CD4-positive, alpha-beta memory T cell (primary cell): ENCODE measurements around the gene DOCK9. TPM values are rescaled to one million over a fixed set of nuclear protein-coding genes. Genes with fewer than 3 reads are reported as not detected.

Source experiments
- CTCF ChIA-PET: fragments of 350-600 bp; sonication (Branson Sonifier 250); formaldehyde crosslinking; loops from one replicate; lab custom pipeline; 2021; ENCODE audit warnings: inconsistent platforms; ENCODE audit not compliant: partially characterized antibody; lab: Charles Lee
- POLR2A ChIA-PET: fragments of 350-600 bp; sonication (Branson Sonifier 250); formaldehyde crosslinking; loops from one replicate; lab custom pipeline; 2021; ENCODE audit not compliant: partially characterized antibody; lab: Charles Lee
- DNase-seq, 5 donors: peaks; one replicate each; pipeline versions ENCODE4 v3.0.0 to v3.0.0-alpha.2; 2020 to 2022; ENCODE audit warnings: mixed read lengths in 1 of 5
- H3K27ac ChIP-seq: one replicate; pipeline ENCODE4 v1.7.0; 2013; ENCODE audit warnings: low read depth, low read length
- H3K27me3 ChIP-seq: 2 replicates; pipeline ENCODE4 v1.7.0; 2013; ENCODE audit warnings: mild to moderate bottlenecking, low read length, moderate library complexity; ENCODE audit not compliant: insufficient read depth
- H3K36me3 ChIP-seq: 2 replicates; pipeline ENCODE4 v1.7.0; 2013; ENCODE audit warnings: mild to moderate bottlenecking, low read length, moderate library complexity; ENCODE audit not compliant: insufficient read depth
- H3K4me1 ChIP-seq: 2 replicates; pipeline ENCODE4 v1.7.0; 2013; ENCODE audit warnings: mild to moderate bottlenecking, low read length, moderate library complexity; ENCODE audit not compliant: insufficient read depth
- H3K4me3 ChIP-seq, 2 donors: one replicate each; pipeline ENCODE4 v1.7.0; 2013; ENCODE audit warnings: low read length in 2 of 2, mild to moderate bottlenecking in 1 of 2
- H3K9me3 ChIP-seq, 2 donors: one replicate each; pipeline ENCODE4 v1.7.0; 2013; ENCODE audit warnings: low read length in 2 of 2, control low read depth in 1 of 2; ENCODE audit not compliant: control insufficient read depth in 1 of 2
- H3K27ac Mint-ChIP-seq, 7 donors: one replicate each; pipeline ENCODE4 v1.8.0; 2020 to 2021; ENCODE audit warnings: mixed read lengths in 7 of 7, mild to moderate bottlenecking in 6 of 7, inconsistent platforms in 3 of 7, moderate library complexity in 3 of 7
- H3K27me3 Mint-ChIP-seq, 2 donors: one replicate each; pipeline ENCODE4 v1.8.0; 2020 to 2021; ENCODE audit warnings: mixed read lengths in 2 of 2
- H3K36me3 Mint-ChIP-seq, 2 donors: one replicate each; pipeline ENCODE4 v1.8.0; 2020 to 2021; ENCODE audit warnings: mixed read lengths in 2 of 2, inconsistent platforms in 1 of 2, mild to moderate bottlenecking in 1 of 2
- H3K4me1 Mint-ChIP-seq, 4 donors: one replicate each; pipeline ENCODE4 v1.8.0; 2020 to 2021; ENCODE audit warnings: mixed read lengths in 4 of 4, mild to moderate bottlenecking in 1 of 4
- H3K4me3 Mint-ChIP-seq, 8 donors: one replicate each; pipeline ENCODE4 v1.8.0; 2020 to 2021; ENCODE audit warnings: mixed read lengths in 8 of 8, mild to moderate bottlenecking in 7 of 8, moderate library complexity in 6 of 8, inconsistent platforms in 3 of 8
- H3K9me3 Mint-ChIP-seq, 8 donors: one replicate each; pipeline ENCODE4 v1.8.0; 2020 to 2021; ENCODE audit warnings: mixed read lengths in 8 of 8, mild to moderate bottlenecking in 5 of 8, inconsistent platforms in 3 of 8, moderate library complexity in 1 of 8
- intact Hi-C: fragments of 100-400 bp; cut with micrococcal nuclease; formaldehyde crosslinking; loops from one replicate; pipeline ENCODE4 v1.15.1; 2023
- polyA plus RNA-seq, 2 donors: library from polyadenylated mRNA; unstranded; fragments of 300-500 nt; fragmentation: Illumina TruSeq; gene quantifications; one replicate each; pipeline ENCODE4 v1.2.3, GENCODE V29; 2021
- total RNA-seq, 2 experiments: library from RNA; stranded (reverse); gene quantifications; one replicate each; pipeline ENCODE4 v1.2.3, GENCODE V29; 2021

Gene DOCK9
- total and polyA plus RNA-seq, 4 experiments from 2014 or later, result 6.3 to 197 (median 119) TPM

DNA sequence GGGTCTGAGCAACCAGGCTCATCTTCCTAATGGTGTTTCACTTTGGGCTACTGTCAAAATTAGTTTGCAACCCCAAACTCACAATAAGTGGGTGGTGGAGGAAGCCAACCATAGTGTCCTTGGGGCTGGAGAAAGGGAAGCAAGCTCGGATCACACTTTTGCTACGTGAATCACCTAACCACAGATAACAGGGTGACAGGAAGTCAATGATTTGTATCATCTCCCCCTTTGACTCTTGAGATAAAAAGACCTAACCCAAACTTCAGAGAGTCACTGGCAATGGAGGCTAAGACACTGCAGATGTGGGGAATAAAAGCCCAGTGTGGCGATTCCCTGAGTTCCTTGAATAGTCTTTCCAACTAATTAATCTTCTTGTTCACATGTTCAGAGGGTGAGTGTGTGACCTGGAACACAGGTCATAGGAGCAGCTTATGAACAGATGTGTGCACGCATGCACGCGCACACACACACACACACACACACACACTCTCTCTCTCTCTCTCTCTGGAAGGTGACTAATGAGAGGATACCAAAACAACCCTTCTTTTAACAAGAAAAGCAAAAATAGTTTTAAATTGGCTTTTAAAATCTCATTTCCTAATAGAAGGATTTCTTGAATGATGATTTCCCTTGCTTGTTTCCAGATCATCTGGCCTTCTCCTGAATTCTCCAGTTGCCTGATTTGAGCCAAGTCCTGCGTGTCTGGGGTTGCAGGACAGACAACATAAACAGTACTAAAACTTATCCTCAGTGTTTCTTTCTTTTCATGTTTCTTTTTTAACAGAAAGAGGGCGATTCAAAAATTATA lies 21.2 kb upstream of the DOCK9 start:
- H3K36me3 Mint-ChIP-seq, result peaks cover 3 to 5% of the 10 kb centered on the region in 2 donors
- no peaks in the 10 kb centered on the region for H3K27me3 ChIP-seq
- peaks cover 92% of the 10 kb centered on the region for H3K4me1 ChIP-seq
- no peak overlapping the region for H3K4me3 ChIP-seq
- peak overlapping the region; percentile 2 for H3K27ac ChIP-seq
- intact Hi-C loops, result loop anchor here (2.0 kb wide), 1 partner anchor 26 kb away; no protein-coding TSS in a partner anchor
- H3K4me1 Mint-ChIP-seq, result peaks cover 74 to 100% (median 93%) of the 10 kb centered on the region in 4 donors
- peak overlapping the region; percentile 87 to 96 (median 90) for H3K27ac Mint-ChIP-seq
- H3K27me3 Mint-ChIP-seq, result no peaks in the 10 kb centered on the region
- H3K36me3 ChIP-seq, result no peaks in the 10 kb centered on the region
- no peaks in the 10 kb centered on the region for H3K9me3 ChIP-seq
- CTCF ChIA-PET, result interaction anchor here (1.0 to 1.5 kb wide), 4 partner anchors 30 to 267 kb away, joined by 3 to 5 read pairs (median 4); no protein-coding TSS in a partner anchor
- peak; percentile 55 to 69 (median 61) for DNase-seq
- H3K4me3 Mint-ChIP-seq, result peak overlapping the region; percentile 68 to 84 (median 74)
- POLR2A ChIA-PET, result interaction anchor here (1.4 to 1.5 kb wide), 2 partner anchors 52 to 90 kb away, joined by 3 read pairs; no protein-coding TSS in a partner anchor
- peaks cover 0 to 2% (median 0%) of the 10 kb centered on the region in 8 donors for H3K9me3 Mint-ChIP-seq

DNA sequence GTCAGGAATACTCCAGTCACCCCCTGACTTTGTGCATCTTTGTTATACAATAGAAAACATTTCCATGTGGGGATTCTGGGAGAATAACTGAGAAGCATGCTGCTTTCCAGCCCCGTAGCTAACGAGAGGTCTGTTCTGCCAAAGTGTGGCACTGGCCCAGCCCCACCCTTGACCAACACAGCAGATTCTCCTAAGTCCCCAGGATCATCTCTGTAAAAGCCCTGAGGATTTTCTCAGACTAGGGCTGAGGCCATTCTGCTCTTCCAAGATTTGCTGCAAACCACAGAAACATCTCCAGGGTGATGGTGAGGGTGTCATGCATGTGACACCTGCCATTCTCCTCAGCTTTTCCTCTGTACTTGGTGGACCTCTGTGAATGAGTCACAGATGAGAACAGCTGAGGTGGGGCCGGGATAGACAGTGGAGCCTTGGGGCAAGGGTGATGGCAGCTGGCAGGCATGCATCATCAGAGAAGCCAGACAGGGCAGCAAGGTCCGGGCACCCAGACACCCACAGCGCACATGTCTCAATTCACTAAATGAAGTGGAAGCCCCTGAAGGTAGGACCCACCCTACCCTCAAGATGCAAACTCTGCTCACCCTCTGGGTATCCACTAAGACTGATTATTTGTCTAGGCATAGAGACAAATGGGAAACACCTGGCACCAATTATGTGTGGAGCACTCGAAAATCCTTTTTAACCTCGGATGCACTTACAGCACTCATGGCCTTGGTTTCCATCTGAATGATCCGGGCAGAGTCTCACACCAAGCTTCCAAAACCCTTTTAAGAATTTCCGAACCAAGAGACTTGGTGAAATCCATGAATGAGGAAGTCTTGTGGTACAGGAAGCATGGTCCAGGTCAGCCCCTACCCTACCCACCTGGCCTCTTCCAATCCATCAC lies 20.1 kb upstream of the DOCK9 start:
- peaks cover 83% of the 10 kb centered on the region for H3K4me1 ChIP-seq
- ChIA-PET POLR2A (interaction anchor here (0.7 to 1.5 kb wide), 3 partner anchors 53 to 91 kb away, joined by 3 read pairs; no protein-coding TSS in a partner anchor), CTCF (interaction anchor here (1.0 to 1.3 kb wide), 2 partner anchors 31 to 268 kb away, joined by 3 to 5 read pairs; no protein-coding TSS in a partner anchor)
- H3K27me3 Mint-ChIP-seq, result no peaks in the 10 kb centered on the region
- H3K9me3 Mint-ChIP-seq, result peaks cover 0 to 2% (median 0%) of the 10 kb centered on the region in 8 donors
- peak overlapping the region; percentile 2 for H3K27ac ChIP-seq
- peaks cover 64 to 100% (median 88%) of the 10 kb centered on the region in 4 donors for H3K4me1 Mint-ChIP-seq
- H3K36me3 Mint-ChIP-seq, result peaks cover 3 to 5% of the 10 kb centered on the region in 2 donors
- no peaks in the 10 kb centered on the region for H3K36me3 ChIP-seq
- peak overlapping the region; percentile 87 to 96 (median 90) for H3K27ac Mint-ChIP-seq
- intact Hi-C loops, result loop anchor here (2.0 kb wide), 1 partner anchor 27 kb away; no protein-coding TSS in a partner anchor
- H3K4me3 Mint-ChIP-seq, result peak overlapping the region in 6 of 8 donors; percentile 14 to 84 (median 76)
- H3K27me3 ChIP-seq, result no peaks in the 10 kb centered on the region
- H3K4me3 ChIP-seq, result no peak overlapping the region
- H3K9me3 ChIP-seq, result no peaks in the 10 kb centered on the region
- DNase-seq, result peak in 1 of 5 donors; percentile 49

DNA sequence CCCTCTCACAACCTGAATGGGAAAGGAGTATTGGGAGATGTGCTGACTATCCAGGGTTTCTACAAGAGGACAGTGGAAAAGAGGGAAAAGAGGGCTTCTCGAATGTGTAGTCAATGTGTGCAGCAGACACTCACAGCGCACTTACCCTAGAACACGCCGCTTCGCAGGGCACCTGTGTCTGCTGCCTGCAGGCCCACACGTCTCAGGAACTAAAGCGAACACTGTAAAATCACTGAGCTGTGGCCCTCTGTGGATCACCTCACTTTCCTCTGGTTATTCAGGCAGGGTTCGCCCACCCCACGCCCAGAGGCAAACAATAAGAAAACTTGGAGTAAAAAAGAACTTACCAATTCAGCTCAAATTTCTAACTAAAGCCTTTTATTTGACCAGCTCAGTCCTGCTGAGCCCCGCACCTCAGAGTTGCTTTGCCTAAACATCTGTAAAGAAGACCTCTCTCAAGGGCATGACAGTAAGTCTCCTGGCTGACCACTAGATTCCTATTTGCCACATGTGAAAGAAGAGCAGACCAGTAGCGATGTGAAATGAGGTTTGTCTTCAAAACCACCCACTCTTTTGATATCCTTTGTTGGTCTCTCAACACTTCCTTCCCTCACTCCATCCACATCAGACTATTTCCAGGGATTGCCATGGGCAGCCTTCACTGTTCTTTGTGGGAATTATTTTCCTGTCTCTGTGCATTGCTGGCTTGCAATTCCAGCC lies 19.3 kb upstream of the DOCK9 start:
- H3K4me1 ChIP-seq, result peaks cover 75% of the 10 kb centered on the region
- H3K27ac Mint-ChIP-seq, result peak overlapping the region; percentile 83 to 96 (median 90)

DNA sequence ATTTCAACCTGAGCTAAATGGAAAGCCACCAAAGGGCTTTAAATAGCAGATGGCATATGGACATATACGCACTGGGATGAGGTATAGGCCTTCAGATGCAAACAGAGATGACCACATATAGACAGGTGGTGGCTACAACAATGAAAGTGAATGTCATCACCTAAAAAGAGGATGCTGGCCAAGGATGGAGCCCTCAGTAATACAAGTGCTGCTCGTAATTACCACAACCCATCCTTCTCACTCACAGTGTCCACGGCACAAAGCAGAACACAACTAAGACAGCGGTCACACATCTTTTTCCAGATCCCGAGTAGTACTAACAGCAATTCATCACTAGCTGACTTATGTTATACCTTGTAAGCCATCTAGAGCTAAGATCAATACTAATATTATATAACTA lies 18.2 kb upstream of the DOCK9 start:
- H3K36me3 Mint-ChIP-seq, result peaks cover 5 to 10% of the 10 kb centered on the region in 2 donors
- no peaks in the 10 kb centered on the region for H3K27me3 Mint-ChIP-seq
- Histone ChIP-seq H3K27me3 (no peaks in the 10 kb centered on the region), H3K36me3 (no peaks in the 10 kb centered on the region), H3K4me1 (peaks cover 65% of the 10 kb centered on the region), H3K4me3 (no peak overlapping the region), H3K9me3 (no peaks in the 10 kb centered on the region), H3K27ac (no peak overlapping the region)
- no peak for DNase-seq
- peaks cover 0 to 2% (median 0%) of the 10 kb centered on the region in 8 donors for H3K9me3 Mint-ChIP-seq
- ChIA-PET POLR2A (interaction anchor here (0.6 to 2.3 kb wide), 3 partner anchors 60 to 93 kb away, joined by 3 to 5 read pairs (median 5); no protein-coding TSS in a partner anchor), CTCF (interaction anchor here (1.7 kb wide), 1 partner anchor 38 kb away, joined by 4 read pairs; no protein-coding TSS in a partner anchor)
- intact Hi-C loops, result no loop called here
- H3K4me3 Mint-ChIP-seq, result peak overlapping the region in 1 of 8 donors; percentile 46
- peaks cover 60 to 92% (median 77%) of the 10 kb centered on the region in 4 donors for H3K4me1 Mint-ChIP-seq
- H3K27ac Mint-ChIP-seq, result peak overlapping the region; percentile 13 to 96 (median 94)

More for the DNA sequence above, 19.3 kb upstream of the DOCK9 start:
- H3K27me3 Mint-ChIP-seq, result no peaks in the 10 kb centered on the region
- peaks cover 0 to 2% (median 0%) of the 10 kb centered on the region in 8 donors for H3K9me3 Mint-ChIP-seq
- peaks cover 64 to 99% (median 85%) of the 10 kb centered on the region in 4 donors for H3K4me1 Mint-ChIP-seq
- H3K4me3 ChIP-seq, result no peak overlapping the region
- no peak for DNase-seq
- no peaks in the 10 kb centered on the region for H3K27me3 ChIP-seq
- intact Hi-C loops, result no loop called here
- peak overlapping the region in 4 of 8 donors; percentile 5 to 84 (median 19) for H3K4me3 Mint-ChIP-seq
- POLR2A ChIA-PET, result interaction anchor here (1.5 kb wide), 1 partner anchor 54 kb away, joined by 3 read pairs; no protein-coding TSS in a partner anchor
- no peaks in the 10 kb centered on the region for H3K36me3 ChIP-seq
- no peak overlapping the region for H3K27ac ChIP-seq
- CTCF ChIA-PET, result no interaction called here
- H3K9me3 ChIP-seq, result no peaks in the 10 kb centered on the region
- peaks cover 5 to 10% of the 10 kb centered on the region in 2 donors for H3K36me3 Mint-ChIP-seq

DNA sequence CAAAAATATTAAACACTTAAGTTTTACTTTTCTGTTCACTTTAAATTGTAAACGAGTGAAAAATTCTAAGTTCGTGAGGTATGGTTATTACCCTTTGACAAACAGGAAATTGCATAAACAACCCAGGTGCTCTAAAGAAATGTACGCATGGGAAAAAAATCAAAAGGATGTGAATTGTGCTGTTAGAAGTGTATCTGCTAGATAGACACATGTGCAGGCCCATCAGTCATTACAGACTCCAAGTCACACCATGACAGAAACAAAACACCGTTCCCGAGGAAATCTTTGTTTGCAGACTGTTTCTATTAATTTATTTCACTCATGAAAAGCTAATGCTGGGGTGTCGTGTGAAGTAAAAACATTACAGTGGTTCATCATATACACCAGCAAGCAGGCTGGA lies 17.0 kb upstream of the DOCK9 start:
- Mint-ChIP-seq H3K27ac (peak overlapping the region; percentile 89 to 96 (median 94)), H3K9me3 (peaks cover 0 to 2% (median 0%) of the 10 kb centered on the region in 8 donors), H3K4me1 (peaks cover 52 to 86% (median 72%) of the 10 kb centered on the region in 4 donors), H3K36me3 (peaks cover 5 to 10% of the 10 kb centered on the region in 2 donors), H3K4me3 (peak overlapping the region in 7 of 8 donors; percentile 4 to 79 (median 59)), H3K27me3 (no peaks in the 10 kb centered on the region)
- intact Hi-C loops, result no loop called here
- ChIA-PET POLR2A (interaction anchor here (1.1 to 2.3 kb wide), 6 partner anchors 9 to 94 kb away, joined by 3 to 5 read pairs (median 4); no protein-coding TSS in a partner anchor), CTCF (interaction anchor here (0.9 to 1.7 kb wide), 3 partner anchors 9 to 39 kb away, joined by 3 to 4 read pairs (median 3); no protein-coding TSS in a partner anchor)
- H3K36me3 ChIP-seq, result no peaks in the 10 kb centered on the region
- no peak overlapping the region for H3K4me3 ChIP-seq
- peak; percentile 43 to 74 (median 61) for DNase-seq
- no peaks in the 10 kb centered on the region for H3K9me3 ChIP-seq
- no peak overlapping the region for H3K27ac ChIP-seq
- H3K27me3 ChIP-seq, result no peaks in the 10 kb centered on the region
- H3K4me1 ChIP-seq, result peaks cover 53% of the 10 kb centered on the region

DNA sequence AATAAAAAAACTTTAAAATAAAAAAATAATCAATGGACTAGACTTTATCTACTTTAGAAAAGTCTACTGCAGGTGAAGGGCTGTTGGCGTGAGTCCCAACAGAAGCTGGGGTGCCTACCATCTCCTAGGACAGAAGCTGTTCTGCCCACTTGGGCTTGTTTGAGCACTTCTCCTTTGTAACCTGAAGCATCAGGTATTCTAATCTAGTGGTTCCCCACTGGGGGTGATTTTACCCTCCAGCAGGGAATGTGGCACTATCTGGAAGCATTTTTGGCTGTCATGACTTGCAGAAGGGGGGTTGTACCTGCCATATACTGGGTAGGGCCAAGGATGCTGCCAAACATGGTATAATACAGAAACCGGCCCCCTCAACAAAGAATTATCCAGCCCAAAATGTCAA lies 16.2 kb upstream of the DOCK9 start:
- no peak for DNase-seq
- Mint-ChIP-seq H3K27ac (peak overlapping the region in 4 of 7 donors; percentile 59 to 85 (median 80)), H3K27me3 (no peaks in the 10 kb centered on the region), H3K4me1 (peaks cover 44 to 85% (median 67%) of the 10 kb centered on the region in 4 donors), H3K9me3 (peaks cover 0 to 2% (median 0%) of the 10 kb centered on the region in 8 donors), H3K36me3 (peaks cover 2 to 10% of the 10 kb centered on the region in 2 donors), H3K4me3 (no peak overlapping the region)
- no peaks in the 10 kb centered on the region for H3K36me3 ChIP-seq
- no peak overlapping the region for H3K4me3 ChIP-seq
- no peaks in the 10 kb centered on the region for H3K27me3 ChIP-seq
- intact Hi-C loops, result no loop called here
- ChIA-PET CTCF (interaction anchor here (0.7 to 1.7 kb wide), 4 partner anchors 8 to 40 kb away, joined by 3 to 4 read pairs (median 3); no protein-coding TSS in a partner anchor), POLR2A (interaction anchor here (1.3 to 2.3 kb wide), 5 partner anchors 8 to 94 kb away, joined by 3 to 5 read pairs (median 4); no protein-coding TSS in a partner anchor)
- no peak overlapping the region for H3K27ac ChIP-seq
- H3K9me3 ChIP-seq, result no peaks in the 10 kb centered on the region
- peaks cover 45% of the 10 kb centered on the region for H3K4me1 ChIP-seq
